ENCODE data around the gene NMT1.
"Not testable (repeated sequence)": the region's sequence is repeated elsewhere in the genome, so short reads cannot be mapped to it uniquely, and the experiment has no call there.

NMT1 gene

DNA sequence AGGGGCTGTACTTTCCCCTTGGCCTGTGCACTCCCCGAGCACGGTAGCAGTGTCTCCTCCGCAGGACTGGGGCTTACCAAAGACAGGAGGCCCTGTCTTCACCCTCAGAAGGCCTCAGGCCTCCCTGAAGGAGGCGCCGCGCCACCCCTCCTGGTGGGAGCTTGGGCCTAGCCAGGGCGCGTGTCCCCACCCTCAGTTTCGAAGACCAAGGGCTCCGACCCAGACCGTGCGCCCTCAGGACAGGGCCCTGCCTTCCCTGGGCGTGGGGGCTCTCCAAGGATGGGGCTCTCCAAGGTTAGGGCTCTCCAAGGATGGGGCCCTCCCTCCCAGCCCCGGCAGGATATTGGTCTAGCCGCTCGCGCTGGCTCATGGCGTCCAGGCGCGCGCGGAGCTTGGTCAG, 59.4 kb downstream of the NMT1 start:
- no peak for DNase-seq (ENCODE audit: low spot score)

DNA sequence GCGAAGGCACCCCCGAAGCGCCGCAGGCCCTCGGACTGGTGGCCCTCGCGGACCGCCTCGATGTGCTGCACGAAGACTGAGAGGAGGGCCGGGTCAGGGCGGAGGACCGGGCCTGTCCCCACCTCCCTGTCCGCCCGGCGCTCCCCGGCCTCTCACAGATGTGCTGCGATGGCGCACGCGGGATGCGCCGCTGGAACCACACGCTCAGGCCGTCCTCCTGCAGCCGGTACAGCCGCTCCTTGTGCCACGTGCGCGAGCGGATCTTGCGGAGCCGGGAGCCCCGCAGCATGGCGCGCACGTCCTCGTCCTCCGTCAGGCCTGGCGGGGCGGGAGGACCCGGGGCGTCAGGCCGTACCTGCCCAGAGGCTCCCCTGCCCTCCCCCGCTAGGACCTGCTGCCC, 59.9 kb downstream of the NMT1 start:
- DNase-seq (ENCODE audit: low spot score): no peak

GRCh38 chr17:45123076-45123770, 62.1 kb downstream of the NMT1 start:
- no peak for DNase-seq (ENCODE audit: low spot score)

DNA sequence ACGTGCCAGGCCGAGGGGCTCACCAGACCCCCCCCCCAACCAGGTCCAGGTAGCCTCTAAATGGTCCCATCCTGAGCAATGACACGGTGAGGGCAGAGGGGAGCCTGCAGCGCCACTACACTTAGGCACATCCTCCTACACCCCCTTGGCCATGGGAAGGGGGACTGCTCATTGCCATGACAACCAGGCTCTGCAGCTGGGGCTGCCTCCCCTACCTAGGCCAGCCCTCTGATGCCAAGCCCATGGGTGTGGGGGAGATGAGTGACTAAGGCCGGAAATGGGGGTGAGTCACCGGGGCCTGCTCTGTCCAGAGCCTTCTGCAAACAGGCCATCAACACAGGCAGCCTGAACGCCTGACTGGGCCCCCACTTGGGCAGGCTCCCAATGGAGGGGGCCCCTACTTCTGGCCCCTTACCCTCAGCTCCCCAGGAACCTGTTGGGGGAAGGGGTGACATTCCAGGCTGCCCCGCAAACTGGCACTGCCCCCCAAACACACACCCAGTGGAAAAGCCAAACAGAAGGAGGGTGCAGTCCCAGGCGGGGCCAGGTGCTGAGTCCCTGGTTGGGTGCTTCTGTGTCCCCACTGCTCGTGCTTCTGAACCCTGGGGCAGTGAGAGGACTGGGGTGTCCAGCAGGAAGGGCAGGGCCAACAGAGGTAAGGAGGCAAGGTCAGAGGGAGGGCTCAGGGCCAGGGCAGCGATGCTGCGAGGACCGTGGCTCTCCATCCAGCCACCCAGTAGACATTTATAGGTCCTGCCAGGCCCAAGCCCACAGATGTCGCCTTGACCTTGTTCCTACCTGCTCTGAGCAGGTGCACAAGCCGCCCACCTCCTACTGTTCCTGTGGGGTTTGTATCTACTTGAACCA, 63.0 kb downstream of the NMT1 start:
- DNase-seq (ENCODE audit: low spot score): no peak

GRCh38 chr17:45124797-45125122, 63.6 kb downstream of the NMT1 start:
- not testable (repeated sequence) for DNase-seq (ENCODE audit: low spot score)

- no peak for DNase-seq (ENCODE audit: low spot score)
These were observed 64.4 kb downstream of the NMT1 start for GRCh38 chr17:45125509-45125908.

DNA sequence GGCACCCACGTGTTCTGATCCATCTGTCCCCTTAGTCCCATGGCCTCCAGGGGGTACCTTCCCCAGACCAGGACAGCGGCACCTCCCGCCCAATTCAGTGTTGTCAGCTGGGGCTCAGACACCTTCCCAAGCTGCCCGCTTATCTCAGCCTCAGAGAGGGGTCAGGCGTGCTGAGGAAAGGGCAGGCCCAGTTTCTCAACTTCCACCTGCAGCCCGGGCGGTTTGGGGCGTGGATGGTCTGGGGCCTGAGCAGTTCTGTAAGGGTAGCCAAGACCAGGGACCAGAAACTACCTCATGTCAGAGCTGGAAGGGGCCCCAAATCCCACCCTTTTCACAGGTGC, 66.1 kb downstream of the NMT1 start:
- no peak for DNase-seq (ENCODE audit: low spot score)

DNA sequence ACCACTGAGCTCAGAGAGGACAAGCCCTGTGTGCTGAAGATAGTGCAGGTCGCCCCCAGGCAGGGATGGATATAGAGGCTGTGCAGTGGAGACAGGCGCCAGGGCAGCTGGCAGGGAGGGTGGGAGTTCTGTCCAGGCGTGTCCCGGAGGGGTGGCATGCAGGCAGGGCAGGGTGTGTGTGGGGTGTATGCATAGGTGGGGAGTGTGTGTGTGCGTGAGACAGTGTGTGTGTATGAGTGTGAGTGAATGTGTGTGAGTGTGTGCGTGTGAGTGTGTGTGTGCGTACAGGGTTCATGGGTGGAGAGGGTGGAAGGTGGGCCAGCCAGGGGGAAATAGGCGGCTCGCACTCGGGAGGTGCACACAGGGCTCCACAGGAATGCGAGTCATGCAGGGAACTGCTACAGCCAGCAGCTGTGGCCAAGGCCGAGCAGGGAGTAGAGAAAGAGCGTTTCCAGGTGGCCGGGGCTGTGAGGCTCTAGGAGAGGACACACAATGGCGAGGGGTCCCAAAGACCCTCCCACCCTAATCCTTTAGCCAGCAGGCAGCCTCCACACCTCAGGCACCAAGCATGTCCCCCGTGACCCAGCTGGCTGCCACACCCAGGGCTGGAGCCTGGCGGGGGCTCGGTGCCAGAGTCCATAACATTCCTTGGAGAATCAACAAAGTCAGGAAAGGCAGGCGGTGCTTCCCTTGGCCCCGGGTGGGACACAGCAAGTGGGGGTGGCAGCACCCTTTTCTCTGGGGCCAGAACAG, 66.6 kb downstream of the NMT1 start:
- DNase-seq (ENCODE audit: low spot score): no peak

- DNase-seq (ENCODE audit: low spot score): no peak
These were observed 67.2 kb downstream of the NMT1 start for GRCh38 chr17:45128331-45128730.

GRCh38 chr17:45128989-45129388, 67.9 kb downstream of the NMT1 start:
- no peak for DNase-seq (ENCODE audit: low spot score)

GRCh38 chr17:45129426-45129939, 68.4 kb downstream of the NMT1 start:
- no peak for DNase-seq (ENCODE audit: low spot score)

DNA sequence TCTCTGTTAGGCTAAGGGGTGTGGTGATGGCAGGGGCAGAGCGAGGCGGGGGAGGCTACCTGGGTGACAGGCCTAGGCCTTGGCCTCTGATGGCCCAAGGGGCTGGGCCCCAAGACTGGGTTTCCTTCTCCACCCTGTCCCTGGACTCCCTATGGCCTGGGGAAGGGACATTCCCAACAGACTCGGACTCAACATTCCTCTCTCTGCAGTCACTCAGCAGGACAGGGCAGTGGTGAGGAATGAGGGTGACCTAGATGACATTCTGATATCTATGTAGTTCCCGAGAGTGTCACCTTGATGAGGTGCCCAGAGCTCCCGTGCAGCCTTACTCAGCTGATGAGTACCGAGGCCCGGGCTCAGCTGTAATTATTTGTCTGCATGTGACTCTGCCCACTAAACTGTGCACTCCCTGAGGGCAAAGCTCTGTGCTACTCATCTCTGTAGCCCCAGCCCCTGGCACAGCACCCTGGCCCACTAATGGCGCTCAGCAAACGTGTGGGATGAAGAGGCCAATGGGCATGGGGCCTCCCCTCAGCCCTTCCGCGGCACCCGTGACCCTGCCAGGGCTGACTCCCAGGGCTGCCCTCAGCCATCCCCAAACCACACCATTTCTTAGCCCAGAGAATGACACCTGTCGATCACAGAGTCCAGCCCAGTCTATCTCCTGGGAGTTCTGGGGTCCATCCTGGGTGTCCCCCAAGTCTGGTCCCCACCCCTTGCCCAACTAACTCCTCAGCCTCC, 69.0 kb downstream of the NMT1 start:
- no peak for DNase-seq (ENCODE audit: low spot score)

- no peak for DNase-seq (ENCODE audit: low spot score)
These were observed 69.8 kb downstream of the NMT1 start for GRCh38 chr17:45130681-45131615.

DNA sequence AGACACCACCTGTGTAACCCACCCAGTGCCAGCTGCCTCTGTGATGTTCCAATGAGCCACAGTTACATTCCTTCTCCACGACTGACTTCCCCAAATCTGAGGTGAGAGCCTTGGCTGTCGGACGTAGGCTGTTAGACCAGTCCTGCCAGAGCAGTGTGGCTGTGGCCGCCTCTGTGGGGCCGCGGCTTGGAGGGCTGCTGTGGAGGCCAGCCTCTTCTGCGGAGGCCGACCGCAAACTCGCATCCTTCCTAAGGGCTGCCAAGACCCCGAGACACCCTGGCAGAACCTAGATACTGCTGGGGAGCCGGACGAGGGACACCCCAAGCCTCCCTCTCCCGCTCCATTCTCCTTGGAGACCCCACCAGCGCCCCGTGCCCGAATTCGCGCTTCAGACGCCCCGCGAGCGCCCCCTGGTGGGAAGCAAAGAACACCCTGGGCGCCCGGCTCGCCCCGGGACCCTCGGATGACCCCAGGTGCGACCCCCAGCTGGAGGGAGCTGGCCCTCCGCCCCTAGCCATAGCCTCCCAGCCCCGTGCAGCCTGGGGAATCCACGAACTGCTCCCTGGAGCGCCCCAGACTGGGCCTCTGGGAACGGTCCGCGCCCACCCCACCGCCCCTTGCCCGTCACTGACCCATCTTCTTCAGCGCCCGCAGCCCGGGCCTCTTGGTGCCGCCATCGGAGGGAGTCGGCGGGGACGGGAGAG, 70.7 kb downstream of the NMT1 start:
- no peak for DNase-seq (ENCODE audit: low spot score)

DNA sequence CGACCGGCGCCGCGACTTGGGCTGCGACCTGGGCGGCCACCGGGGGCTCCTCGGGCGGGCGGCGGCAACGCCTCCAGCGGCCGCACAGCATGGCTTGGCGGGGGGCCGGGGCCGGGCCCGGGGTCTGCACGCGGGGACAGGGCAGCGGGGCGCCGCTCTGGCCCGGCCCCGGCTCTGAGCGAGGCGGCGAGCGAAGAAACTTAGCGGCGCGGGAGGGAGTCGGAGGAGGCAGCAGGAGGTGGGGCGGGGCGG, 71.1 kb downstream of the NMT1 start, which contains the start of gene PLCD3:
Gene PLCD3 (minus strand): TSS at position 196 of the 252 bp plus-strand sequence. CDS start 105 bp downstream, at position 91.
- no peak for DNase-seq (ENCODE audit: low spot score)

GRCh38 chr17:45132572-45133463, 71.7 kb downstream of the NMT1 start:
- DNase-seq (ENCODE audit: low spot score): peak; percentile 71

DNA sequence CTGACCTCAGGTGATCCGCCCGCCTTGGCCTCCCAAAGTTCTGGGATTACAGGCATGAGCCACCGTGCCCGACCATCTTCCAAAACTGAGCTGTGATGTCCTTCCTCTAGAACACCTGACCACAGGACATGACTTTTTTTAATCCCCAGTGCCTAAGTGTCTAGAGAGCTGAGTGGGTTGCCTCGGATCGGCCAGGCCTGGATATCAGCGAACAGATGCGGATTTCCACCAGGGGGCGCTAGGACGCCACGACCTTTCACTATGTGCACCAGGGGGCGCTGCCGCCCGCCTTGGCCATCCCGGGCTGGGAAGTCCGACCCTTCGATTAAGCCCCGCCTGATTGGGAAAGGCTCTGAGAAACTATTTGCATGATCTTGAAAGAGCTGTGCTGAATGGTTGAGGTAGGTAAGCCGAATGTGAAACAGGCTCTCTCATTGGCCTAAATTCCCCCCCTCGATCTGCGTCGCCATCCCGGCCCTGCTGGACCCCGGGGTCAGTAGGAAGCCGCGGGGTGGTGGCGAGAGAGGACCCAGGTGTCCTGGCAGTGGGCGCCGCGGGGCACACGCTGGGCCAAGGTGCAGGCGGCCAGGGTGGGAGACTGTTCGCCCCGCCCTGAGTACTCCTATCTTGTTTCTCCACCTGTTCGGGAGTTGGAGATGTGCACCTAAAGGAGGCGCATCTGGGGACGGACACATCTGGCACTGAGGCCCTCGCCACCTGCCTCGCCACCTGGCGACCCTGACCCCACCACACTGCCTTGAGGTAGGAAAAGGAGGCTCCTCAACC, 74.3 kb downstream of the NMT1 start, which contains the start of gene ACBD4:
Gene ACBD4 (plus strand): TSS at position 496 of the 786 bp plus-strand sequence. CDS start 458 bp downstream, outside the sequence.
- peak; percentile 92 for DNase-seq (ENCODE audit: low spot score)

Measured in globus pallidus (tissue), 1 donor.